Omental fat pad (tissue), 4 donors: Measurements from ENCODE around the gene TBL1Y. TPM values are rescaled to one million over a fixed set of nuclear protein-coding genes. Genes with fewer than 3 reads are reported as not detected.

Experiments used
- ATAC-seq: fragments of 150-250 bp; one replicate; pipeline ENCODE4 v1.9.1; 2016; ENCODE audit warnings: mild to moderate bottlenecking, moderate library complexity; ENCODE audit not compliant: low FRiP score
- DNase-seq: peaks from one replicate; pipeline ENCODE4 v3.0.0-alpha.2; 2019; ENCODE audit warnings: low spot score
- CTCF ChIP-seq, 3 donors: fragments of 450-650 bp; IDR thresholded peaks; one replicate each; pipeline ENCODE4 v1.5.1; 2016 to 2017; ENCODE audit warnings: antibody characterized with exemption in 3 of 3, mild to moderate bottlenecking in 3 of 3, moderate library complexity in 2 of 3
- total RNA-seq, 4 donors: library from RNA; depleted of rRNA; stranded (reverse); fragments of >200 nt; gene quantifications; one replicate each; pipeline ENCODE4 v1.1.0, GENCODE V29; 2016

Gene TBL1Y
- total RNA-seq, 4 donors from 2014 or later = 0.96 to 1.6 TPM; not detected in 2

GRCh38 chrY:6947695-6948094, 37.2 kb downstream of the TBL1Y start:
- TF ChIP-seq CTCF (IDR thresholded peaks at IDR 0.05) = no peak
- no peak for ATAC-seq
- DNase-seq = no peak

GRCh38 chrY:6948378-6948777, 37.9 kb downstream of the TBL1Y start:
- no peak for DNase-seq
- ATAC-seq = no peak
- TF ChIP-seq CTCF (IDR thresholded peaks at IDR 0.05) = no peak

GRCh38 chrY:6949947-6950346, 39.5 kb downstream of the TBL1Y start:
- TF ChIP-seq CTCF (IDR thresholded peaks at IDR 0.05) = no peak
- ATAC-seq (no peak), DNase-seq (no peak)

GRCh38 chrY:6964732-6965131, 54.2 kb downstream of the TBL1Y start:
- no peak for ATAC-seq
- DNase-seq = no peak
- TF ChIP-seq CTCF (IDR thresholded peaks at IDR 0.05) = no peak

- no peak for DNase-seq
- no peak for TF ChIP-seq CTCF (IDR thresholded peaks at IDR 0.05)
- ATAC-seq = no peak
Observed at GRCh38 chrY:6966521-6966920, 56.0 kb downstream of the TBL1Y start.

- TF ChIP-seq CTCF (IDR thresholded peaks at IDR 0.05) = no peak
Observed at GRCh38 chrY:6967736-6968135, 57.2 kb downstream of the TBL1Y start.

GRCh38 chrY:6968191-6968590, 57.7 kb downstream of the TBL1Y start:
- ATAC-seq = no peak
- TF ChIP-seq CTCF (IDR thresholded peaks at IDR 0.05) = no peak
- no peak for DNase-seq

More at GRCh38 chrY:6967736-6968135, 57.2 kb downstream of the TBL1Y start:
- ATAC-seq (no peak), DNase-seq (no peak)
